Measurements from ENCODE around the gene TSNAXIP1. TPM values are rescaled to one million over a fixed set of nuclear protein-coding genes. Genes with fewer than 3 reads are reported as not detected.

The TSNAXIP1 gene
- total and polyA plus RNA-seq, 2 donors (not counting 1 experiment from before 2014, with no cell fraction given), result 0.97 to 1.2 TPM

DNA sequence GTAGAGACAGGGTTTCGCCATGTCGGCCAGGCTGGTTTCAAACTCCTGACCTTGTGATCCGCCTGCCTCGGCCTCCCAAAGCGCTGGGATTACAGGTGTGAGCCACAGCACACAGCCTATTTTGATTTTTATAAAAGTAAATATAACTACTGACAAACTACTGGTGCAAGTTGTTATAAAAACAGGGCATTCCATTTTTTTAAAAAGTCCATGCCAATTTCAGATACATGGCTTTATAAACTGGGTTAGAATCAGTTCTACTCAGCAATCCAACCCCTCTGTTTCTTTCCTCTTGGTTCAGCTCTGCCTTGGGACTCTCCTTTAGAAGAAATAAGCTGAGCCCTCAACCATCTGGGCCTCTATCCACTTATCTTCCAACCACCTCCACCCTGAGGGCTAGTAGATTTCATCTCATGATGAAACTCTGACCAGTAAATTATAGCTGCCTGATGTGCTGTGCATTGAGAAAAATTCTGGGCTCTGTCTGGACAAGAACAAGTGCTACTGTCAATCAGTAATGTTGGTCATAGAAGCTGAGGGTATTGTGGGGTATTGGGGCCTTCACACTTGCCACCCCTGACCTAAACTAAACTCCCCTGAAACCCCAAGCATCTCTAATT, 10.5 kb upstream of the TSNAXIP1 start:
- Mint-ChIP-seq H3K4me1 (peaks cover 43% of the 10 kb centered on the region), H3K4me3 (no peak overlapping the region), H3K27me3 (no peaks in the 10 kb centered on the region), H3K9me3 (ENCODE audit: insufficient read depth) (no peaks in the 10 kb centered on the region), H3K27ac (peak overlapping the region; percentile 22)
- Histone ChIP-seq H3K36me3 (replicated peaks in 1 of 2; ENCODE audit: control extremely low read depth in 1 of 2, control insufficient read depth in 1 of 2, extremely low read depth in 1 of 2, insufficient read depth in 2 of 2, low read length in 1 of 2) (peaks cover 1 to 26% of the 10 kb centered on the region in 2 experiments), H3K9me3 (ENCODE audit: control extremely low read depth in 1 of 3, control insufficient read depth in 2 of 3, insufficient read depth in 1 of 3, low read length in 2 of 3) (no peaks in the 10 kb centered on the region), H3K4me2 (replicated peaks; ENCODE audit: low read depth, low read length, poor library complexity, severe bottlenecking) (no peak overlapping the region), H3K4me3 (ENCODE audit: control extremely low read depth in 1 of 5, extremely low read depth in 1 of 5, insufficient read depth in 1 of 5, low read depth in 2 of 5, low read length in 4 of 5) (no peak overlapping the region), H4K20me1 (ENCODE audit: control insufficient read depth, insufficient read depth, low read length, poor library complexity, severe bottlenecking) (peaks cover 66% of the 10 kb centered on the region), H3K27ac (ENCODE audit: low read length in 2 of 2) (no peak overlapping the region), H2AFZ (ENCODE audit: insufficient read depth, low read depth, low read length, poor library complexity, severe bottlenecking) (no peak overlapping the region), H3K4me1 (ENCODE audit: control insufficient read depth in 2 of 2, insufficient read depth in 2 of 2, low read length in 2 of 2) (peaks cover 16 to 17% of the 10 kb centered on the region in 2 donors), H3K9ac (ENCODE audit: low read length) (no peak overlapping the region), H3K27me3 (replicated peaks in 1 of 4; ENCODE audit: control extremely low read depth in 1 of 4, control insufficient read depth in 3 of 4, insufficient read depth in 4 of 4, low read length in 3 of 4) (no peaks in the 10 kb centered on the region), H3K79me2 (ENCODE audit: control insufficient read depth, insufficient read depth, low read length) (peaks cover 97% of the 10 kb centered on the region)
- ChIA-PET CTCF (interaction anchor here (1.7 to 2.3 kb wide), 2 partner anchors 11 to 20 kb away, joined by 5 to 8 read pairs; partner anchors contain the start of genes RANBP10 and TSNAXIP1), POLR2A (no interaction called here)
- no CpG with 5 or more reads among the region's 5 CpGs for whole genome bisulfite sequencing (ENCODE audit: insufficient coverage)
- TF ChIP-seq, protein P1, sequence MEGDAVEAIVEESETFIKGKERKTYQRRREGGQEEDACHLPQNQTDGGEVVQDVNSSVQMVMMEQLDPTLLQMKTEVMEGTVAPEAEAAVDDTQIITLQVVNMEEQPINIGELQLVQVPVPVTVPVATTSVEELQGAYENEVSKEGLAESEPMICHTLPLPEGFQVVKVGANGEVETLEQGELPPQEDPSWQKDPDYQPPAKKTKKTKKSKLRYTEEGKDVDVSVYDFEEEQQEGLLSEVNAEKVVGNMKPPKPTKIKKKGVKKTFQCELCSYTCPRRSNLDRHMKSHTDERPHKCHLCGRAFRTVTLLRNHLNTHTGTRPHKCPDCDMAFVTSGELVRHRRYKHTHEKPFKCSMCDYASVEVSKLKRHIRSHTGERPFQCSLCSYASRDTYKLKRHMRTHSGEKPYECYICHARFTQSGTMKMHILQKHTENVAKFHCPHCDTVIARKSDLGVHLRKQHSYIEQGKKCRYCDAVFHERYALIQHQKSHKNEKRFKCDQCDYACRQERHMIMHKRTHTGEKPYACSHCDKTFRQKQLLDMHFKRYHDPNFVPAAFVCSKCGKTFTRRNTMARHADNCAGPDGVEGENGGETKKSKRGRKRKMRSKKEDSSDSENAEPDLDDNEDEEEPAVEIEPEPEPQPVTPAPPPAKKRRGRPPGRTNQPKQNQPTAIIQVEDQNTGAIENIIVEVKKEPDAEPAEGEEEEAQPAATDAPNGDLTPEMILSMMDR (IDR thresholded peaks at IDR 0.05), result no peak
- no peak for TF ChIP-seq EZH2 (IDR thresholded peaks at IDR 0.05; ENCODE audit: borderline replicate concordance, insufficient read depth, low read depth, low read length, poor library complexity, severe bottlenecking)
- intact Hi-C loops (cut with micrococcal nuclease), result no loop called here
- DNase-seq (no peak), ATAC-seq (ENCODE audit: low read depth) (no peak)

DNA sequence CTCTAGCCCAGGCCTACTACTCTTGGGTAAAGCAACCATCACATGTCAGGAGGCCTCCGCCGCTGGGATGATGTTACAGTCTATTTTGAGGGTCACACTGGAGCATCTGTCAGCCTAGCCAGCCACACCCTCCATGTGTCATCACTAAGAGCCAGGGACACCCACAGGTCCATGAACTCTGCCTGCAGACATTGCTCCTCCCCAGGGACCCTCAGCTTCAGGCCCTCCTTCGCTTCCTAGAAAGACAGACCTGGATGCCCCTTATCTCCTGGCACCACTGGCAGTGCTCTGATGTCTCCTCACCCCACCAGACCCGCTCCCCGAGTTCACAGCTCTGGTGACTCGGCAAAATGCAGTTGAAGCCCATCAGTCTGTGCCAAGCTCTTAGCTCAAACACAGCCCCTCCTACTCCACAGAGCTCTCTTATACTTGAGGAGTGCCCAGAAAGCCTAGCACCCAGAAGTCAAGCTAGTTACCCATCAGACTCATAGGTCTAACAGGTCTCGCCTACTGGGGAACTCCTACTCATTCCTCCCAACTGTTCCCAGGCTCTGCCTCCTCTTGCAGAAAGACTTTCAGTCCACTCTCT, 6.3 kb upstream of the TSNAXIP1 start:
- peaks cover 70% of the 10 kb centered on the region for H3K4me1 Mint-ChIP-seq
- no peak for TF ChIP-seq EZH2 (IDR thresholded peaks at IDR 0.05; ENCODE audit: borderline replicate concordance, insufficient read depth, low read depth, low read length, poor library complexity, severe bottlenecking)
- TF ChIP-seq, protein P1 (IDR thresholded peaks at IDR 0.05), result no peak
- H3K4me1 ChIP-seq (ENCODE audit: control insufficient read depth in 2 of 2, insufficient read depth in 2 of 2, low read length in 2 of 2), result peaks cover 52 to 53% of the 10 kb centered on the region in 2 donors
- H3K9me3 Mint-ChIP-seq (ENCODE audit: insufficient read depth), result no peaks in the 10 kb centered on the region
- H3K27ac ChIP-seq (ENCODE audit: low read length in 2 of 2), result no peak overlapping the region
- ATAC-seq (ENCODE audit: low read depth), result no peak
- H3K27me3 ChIP-seq (replicated peaks in 1 of 4; ENCODE audit: control extremely low read depth in 1 of 4, control insufficient read depth in 3 of 4, insufficient read depth in 4 of 4, low read length in 3 of 4), result no peaks in the 10 kb centered on the region
- peak overlapping the region; percentile 50 for H3K27ac Mint-ChIP-seq
- CTCF ChIA-PET, result interaction anchor here (0.7 to 3.0 kb wide), 4 partner anchors 16 to 286 kb away, joined by 3 to 24 read pairs (median 4); no protein-coding TSS in a partner anchor
- H3K9ac ChIP-seq (ENCODE audit: low read length), result no peak overlapping the region
- no peak overlapping the region for H3K4me3 Mint-ChIP-seq
- H4K20me1 ChIP-seq (ENCODE audit: control insufficient read depth, insufficient read depth, low read length, poor library complexity, severe bottlenecking), result peaks cover 56% of the 10 kb centered on the region
- DNase-seq, result peak; percentile 20
- H3K27me3 Mint-ChIP-seq, result no peaks in the 10 kb centered on the region
- H3K36me3 ChIP-seq (replicated peaks in 1 of 2; ENCODE audit: control extremely low read depth in 1 of 2, control insufficient read depth in 1 of 2, extremely low read depth in 1 of 2, insufficient read depth in 2 of 2, low read length in 1 of 2), result peaks cover 4 to 31% of the 10 kb centered on the region in 2 experiments
- H3K9me3 ChIP-seq (ENCODE audit: control extremely low read depth in 1 of 3, control insufficient read depth in 2 of 3, insufficient read depth in 1 of 3, low read length in 2 of 3), result no peaks in the 10 kb centered on the region
- no peak overlapping the region for H2AFZ ChIP-seq (ENCODE audit: insufficient read depth, low read depth, low read length, poor library complexity, severe bottlenecking)
- 96% methylated on average over 7 of the region's 7 CpGs for WGBS (ENCODE audit: insufficient coverage)
- no peak overlapping the region for H3K4me3 ChIP-seq (ENCODE audit: control extremely low read depth in 1 of 5, extremely low read depth in 1 of 5, insufficient read depth in 1 of 5, low read depth in 2 of 5, low read length in 4 of 5)
- H3K4me2 ChIP-seq (replicated peaks; ENCODE audit: low read depth, low read length, poor library complexity, severe bottlenecking), result peak overlapping the region; percentile 72
- intact Hi-C loops (cut with micrococcal nuclease), result loop anchor here (10.0 kb wide), 2 partner anchors 276 to 316 kb away; partner anchors contain the start of genes AGRP, ATP6V0D1 and RIPOR1
- POLR2A ChIA-PET, result interaction anchor here (0.6 kb wide), 1 partner anchor 432 kb away, joined by 5 read pairs; no protein-coding TSS in a partner anchor
- H3K79me2 ChIP-seq (ENCODE audit: control insufficient read depth, insufficient read depth, low read length), result peaks cover 95% of the 10 kb centered on the region

Data from B cell (primary cell).